ENCODE results near the gene SRRM3.
"Not testable (repeated sequence)": the region's sequence is repeated elsewhere in the genome, so short reads cannot be mapped to it uniquely, and the experiment has no call there.

SRRM3 gene

GRCh38 chr7:76230214-76230613 lies 28.5 kb downstream of the SRRM3 start:
- DNase-seq (ENCODE audit: low spot score): no peak

- DNase-seq (ENCODE audit: low spot score): no peak
Measured at GRCh38 chr7:76231071-76231470, 29.4 kb downstream of the SRRM3 start.

DNA sequence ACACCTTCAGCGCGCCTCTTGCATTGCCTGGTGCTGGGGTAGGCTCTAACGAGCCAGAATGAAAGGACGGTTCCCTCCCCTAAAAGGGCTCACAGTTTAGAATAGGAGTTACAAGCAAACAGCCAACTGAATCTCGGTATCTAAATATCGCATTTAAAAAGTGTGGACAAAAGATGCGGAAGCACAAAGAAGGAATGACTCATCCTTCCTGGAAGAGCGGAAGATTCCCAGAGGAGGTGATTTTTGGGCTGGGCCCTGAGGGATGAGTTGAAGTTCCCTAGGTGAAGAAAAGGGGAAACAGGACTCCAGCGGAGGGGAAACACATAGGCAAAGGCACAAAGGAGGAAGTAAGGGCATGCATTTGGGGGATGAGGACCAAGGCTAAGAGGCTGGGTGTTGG lies 29.9 kb downstream of the SRRM3 start:
- no peak for DNase-seq (ENCODE audit: low spot score)

- DNase-seq (ENCODE audit: low spot score): no peak
Measured at GRCh38 chr7:76232698-76233097, 31.0 kb downstream of the SRRM3 start.

DNA sequence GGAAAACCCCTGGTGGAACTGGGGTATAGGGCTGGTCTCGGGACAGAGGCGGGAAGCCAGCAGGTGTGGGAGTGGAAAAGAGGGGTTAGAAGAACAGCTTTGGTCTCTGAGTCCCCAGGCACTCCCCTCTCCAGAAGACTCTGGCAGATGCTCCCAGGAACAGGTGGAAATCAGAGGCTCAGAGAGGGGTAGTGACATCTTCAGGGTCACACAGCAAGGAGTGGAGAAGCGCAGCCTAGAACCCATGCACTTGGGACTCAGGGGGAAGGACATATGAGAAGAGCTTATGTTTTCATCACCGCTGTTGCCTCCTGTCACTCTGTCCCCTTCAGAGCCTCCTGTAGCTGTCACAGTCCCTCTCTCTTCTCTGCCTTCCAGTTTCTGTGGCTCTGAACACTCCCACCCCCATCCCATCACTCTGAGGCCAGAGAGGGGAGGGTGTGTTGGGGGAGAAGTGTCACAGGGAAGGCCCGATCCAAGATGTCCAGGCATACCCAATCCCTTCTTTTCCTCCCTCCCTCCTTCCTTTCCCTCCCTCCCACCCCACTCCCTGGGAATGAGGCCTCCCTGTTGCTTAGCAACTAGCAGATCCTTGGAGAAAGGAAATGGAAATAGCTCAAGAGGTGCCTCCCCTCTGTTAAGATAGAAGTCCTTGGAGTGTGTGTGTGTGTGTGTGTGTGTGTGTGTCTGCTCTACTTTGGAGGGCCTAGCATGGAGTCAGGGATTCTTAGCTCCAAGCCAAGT lies 32.0 kb downstream of the SRRM3 start:
- no peak for DNase-seq (ENCODE audit: low spot score)

- no peak for DNase-seq (ENCODE audit: low spot score)
Measured at GRCh38 chr7:76234282-76234584, 32.5 kb downstream of the SRRM3 start.

- peak; percentile 58 for DNase-seq (ENCODE audit: low spot score)
Measured at GRCh38 chr7:76234931-76235441, 33.3 kb downstream of the SRRM3 start.

GRCh38 chr7:76236224-76236623 lies 34.5 kb downstream of the SRRM3 start:
- no peak for DNase-seq (ENCODE audit: low spot score)

DNA sequence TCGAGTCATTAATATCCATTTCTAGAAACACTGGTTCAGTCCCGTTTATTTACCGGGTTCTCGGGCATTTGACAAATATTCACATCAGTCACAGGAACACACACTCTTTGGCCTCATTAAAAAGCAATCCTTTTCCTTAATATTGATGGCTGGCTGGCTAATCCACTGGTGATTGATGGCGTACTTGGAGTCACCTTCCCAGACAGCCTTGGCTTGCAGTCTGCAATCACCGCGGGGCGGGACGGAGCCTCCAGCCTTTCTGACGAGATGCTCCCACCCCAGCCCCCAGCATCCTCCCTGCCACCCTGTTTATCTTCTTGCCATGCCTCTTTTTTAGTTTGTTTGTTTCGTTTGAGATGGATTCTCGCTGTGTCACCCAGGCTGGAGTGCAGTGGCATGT lies 36.6 kb downstream of the SRRM3 start:
- DNase-seq (ENCODE audit: low spot score): no peak

- DNase-seq (ENCODE audit: low spot score): no peak
Measured at GRCh38 chr7:76241141-76241540, 39.4 kb downstream of the SRRM3 start.

DNA sequence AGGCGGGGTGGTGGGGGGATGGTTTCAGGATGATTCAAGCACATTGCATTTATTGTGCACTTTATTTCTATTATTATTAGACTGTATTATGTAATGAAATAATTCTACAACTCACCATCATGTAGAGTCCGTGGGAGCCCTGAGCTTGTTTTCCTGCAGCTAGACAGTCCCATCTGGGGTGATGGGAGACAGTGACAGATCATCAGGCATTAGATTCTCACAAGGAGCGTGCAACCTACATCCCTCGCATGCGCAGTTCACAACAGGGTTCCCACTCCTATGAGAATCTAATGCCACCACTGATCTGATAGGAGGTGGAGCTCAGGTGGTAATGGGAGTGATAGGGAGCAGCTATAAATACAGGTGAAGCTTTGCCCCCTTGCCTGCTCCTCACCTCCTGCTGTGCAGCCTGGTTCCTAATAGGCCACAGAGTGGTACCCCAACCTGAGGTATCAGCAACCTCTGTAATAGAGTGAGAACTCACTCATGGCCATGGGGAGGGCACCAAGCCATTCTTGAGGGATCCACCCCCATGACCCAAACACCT lies 40.9 kb downstream of the SRRM3 start:
- DNase-seq (ENCODE audit: low spot score): not testable (repeated sequence)

GRCh38 chr7:76244781-76245391 lies 43.2 kb downstream of the SRRM3 start:
- no peak for DNase-seq (ENCODE audit: low spot score)

DNA sequence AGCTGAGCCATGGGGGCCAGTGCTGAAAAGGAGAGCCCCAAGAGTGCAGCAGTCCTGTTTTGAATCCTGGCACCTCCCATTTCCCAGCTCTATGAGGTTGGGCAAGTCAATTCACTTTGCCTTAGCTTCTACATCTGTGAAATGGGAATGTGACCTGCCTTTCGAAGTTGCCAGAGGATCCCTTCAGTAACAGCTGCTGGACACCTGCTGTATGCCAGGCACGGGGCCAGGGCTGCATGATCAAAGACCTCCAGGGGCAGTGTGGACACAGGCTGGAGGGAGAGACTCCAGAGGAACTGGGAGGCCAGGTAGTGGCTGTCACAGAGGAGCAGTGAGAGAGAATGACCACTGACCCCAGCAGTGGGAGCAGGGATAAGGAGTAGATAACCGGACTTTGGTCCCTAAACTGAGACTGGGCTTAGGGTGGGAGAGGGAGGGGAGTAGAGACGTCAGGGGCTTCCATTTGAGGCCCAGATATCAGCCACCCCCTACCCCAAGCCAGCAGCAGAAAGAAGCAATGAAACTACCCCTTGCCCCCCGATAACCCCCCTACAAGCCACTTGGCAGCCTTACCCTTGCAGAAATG lies 45.2 kb downstream of the SRRM3 start:
- no peak for DNase-seq (ENCODE audit: low spot score)

DNA sequence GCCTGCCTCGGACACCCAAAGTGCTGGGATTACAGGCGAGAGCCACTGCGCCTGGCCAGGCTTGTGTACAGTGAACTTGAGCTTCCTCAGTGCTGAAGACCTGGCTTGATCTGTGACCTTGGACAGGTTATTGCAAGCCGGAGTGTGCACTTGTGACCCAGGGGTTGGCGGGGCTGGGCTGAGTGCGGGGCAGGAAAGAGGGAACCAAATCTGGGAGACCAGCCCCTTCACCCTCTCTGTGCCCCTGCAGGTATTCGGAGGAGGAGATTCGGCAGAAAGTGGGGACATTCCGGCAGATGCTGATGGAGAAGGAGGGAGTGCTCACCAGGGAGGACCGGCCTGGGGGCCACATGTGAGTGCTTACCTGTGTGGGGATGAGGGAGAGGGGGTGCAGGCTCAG lies 46.2 kb downstream of the SRRM3 start:
- DNase-seq (ENCODE audit: low spot score): no peak

- DNase-seq (ENCODE audit: low spot score): no peak
Measured at GRCh38 chr7:76252021-76252420, 50.3 kb downstream of the SRRM3 start.

- no peak for DNase-seq (ENCODE audit: low spot score)
Measured at GRCh38 chr7:76254781-76255180, 53.1 kb downstream of the SRRM3 start.

DNA sequence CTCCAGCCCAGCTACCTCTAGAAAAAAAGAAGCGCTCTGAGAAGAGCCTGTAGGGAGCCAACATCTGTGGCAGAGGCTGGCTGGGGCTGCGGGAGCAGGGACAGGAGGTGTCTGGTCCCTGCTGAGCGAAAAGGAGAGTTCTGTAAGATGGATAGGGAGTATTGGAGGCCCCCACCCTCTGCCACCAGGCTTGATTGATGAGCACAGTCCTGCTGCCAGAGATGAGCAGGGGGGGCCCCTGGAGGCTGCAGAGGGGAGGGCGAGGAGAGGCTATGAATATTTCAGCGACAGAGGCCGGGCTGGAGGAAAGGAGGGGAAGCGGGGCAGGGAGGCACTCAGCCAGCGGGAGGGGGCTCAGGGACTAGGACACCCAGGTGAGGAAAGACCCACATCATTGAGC lies 56.3 kb downstream of the SRRM3 start:
- no peak for DNase-seq (ENCODE audit: low spot score)

GRCh38 chr7:76259124-76260093 lies 57.7 kb downstream of the SRRM3 start:
- DNase-seq (ENCODE audit: low spot score): no peak

DNA sequence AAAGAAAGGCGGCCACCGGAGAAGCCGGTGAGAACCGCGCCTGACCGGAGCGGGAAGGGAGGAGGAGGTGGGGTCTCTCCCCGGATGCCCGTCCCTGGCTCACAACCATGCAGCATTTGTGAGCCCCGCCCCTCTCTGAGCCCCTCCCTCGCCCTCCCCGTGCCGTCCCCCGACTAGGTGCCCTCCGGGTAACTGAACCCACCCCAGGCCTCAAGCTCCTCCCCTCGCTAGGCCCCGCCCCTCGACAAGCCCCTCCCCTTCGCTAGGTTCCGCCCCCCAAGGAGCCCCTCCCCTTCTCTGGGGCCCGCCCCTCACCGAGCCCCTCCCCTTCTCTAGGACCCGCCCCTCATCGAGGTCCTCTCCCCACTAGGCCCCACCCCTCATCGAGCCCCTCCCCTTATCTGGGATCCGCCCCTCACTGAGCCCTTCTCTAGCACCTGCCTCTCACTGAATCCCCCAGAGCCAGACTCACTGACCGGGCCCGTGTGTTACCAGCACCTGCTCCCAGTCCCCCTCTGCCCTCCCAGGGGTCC lies 58.5 kb downstream of the SRRM3 start:
- DNase-seq (ENCODE audit: low spot score): peak; percentile 10

DNA sequence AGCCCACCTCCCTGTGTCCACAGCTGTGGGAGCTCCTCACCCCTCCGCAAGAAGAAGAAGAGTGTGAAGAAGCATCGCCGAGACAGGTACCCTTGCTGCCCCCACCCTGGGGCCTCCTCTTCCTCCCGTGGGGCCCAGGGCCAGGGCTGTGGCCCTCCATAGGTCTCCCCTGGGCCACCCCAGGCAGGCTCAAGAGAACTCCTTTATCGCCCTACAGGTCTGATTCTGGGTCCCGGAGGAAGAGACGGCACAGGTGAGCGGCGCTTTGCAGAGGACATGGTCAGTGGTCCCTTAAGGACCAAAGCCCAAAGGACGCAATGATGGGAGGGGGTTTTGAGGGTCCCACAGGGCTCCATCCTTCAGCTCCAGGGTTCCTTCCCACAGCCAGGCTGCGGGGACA lies 59.6 kb downstream of the SRRM3 start:
- no peak for DNase-seq (ENCODE audit: low spot score)

DNA sequence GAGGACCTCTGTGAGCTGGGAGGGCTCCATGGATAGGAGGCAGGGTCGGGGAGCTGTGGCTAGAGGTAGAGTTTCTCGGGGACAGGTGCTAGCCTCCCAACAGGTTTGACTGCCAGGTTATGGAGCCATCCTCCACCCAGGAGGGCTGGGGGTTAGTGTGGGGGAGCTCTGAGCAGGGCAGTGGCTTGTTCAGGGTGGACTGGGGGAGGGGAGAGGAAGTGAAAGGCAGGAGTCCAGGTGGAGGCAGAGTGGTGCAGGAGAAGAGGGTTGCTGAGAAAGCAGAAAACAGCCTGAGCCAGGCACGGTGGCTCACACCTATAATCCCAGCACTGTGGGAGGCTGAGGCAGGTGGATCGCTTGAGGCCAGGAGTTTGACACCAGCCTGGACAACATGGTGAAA lies 60.2 kb downstream of the SRRM3 start:
- no peak for DNase-seq (ENCODE audit: low spot score)

Measured in CD4-positive, alpha-beta T cell treated with Interleukin-2 at 100 ng/mL for 4 hours (primary cell).